Lower leg skin (tissue), 3 donors: ENCODE data around the gene CABLES1.

ENCODE experiments used
- CTCF ChIP-seq, 3 donors: fragments of 450-650 bp; IDR thresholded peaks; one replicate each; pipeline ENCODE4 v1.5.1; 2016; ENCODE audit warnings: antibody characterized with exemption in 3 of 3, mild to moderate bottlenecking in 3 of 3, moderate library complexity in 2 of 3
- POLR2A ChIP-seq, 2 donors: fragments of 450-650 bp; IDR thresholded peaks; one replicate each; pipeline ENCODE4 v1.6.1; 2016 to 2017; ENCODE audit warnings: antibody characterized with exemption in 2 of 2, mild to moderate bottlenecking in 1 of 2, moderate library complexity in 1 of 2

- TF ChIP-seq CTCF (IDR thresholded peaks at IDR 0.05) (no peak), POLR2A (IDR thresholded peaks at IDR 0.05) (no peak)
These were observed 144.6 kb downstream of the CABLES1 start for GRCh38 chr18:23279931-23280330.
